SK-N-MC (cell line): ENCODE results near the gene PLK1.

Source experiments
- DNase-seq: peaks from one replicate; pipeline ENCODE4 v3.0.0-alpha.2; 2011; ENCODE audit warnings: low read depth, low spot score
- H3K27ac ChIP-seq: fragments of 200-600 bp; sonication (generic); 2 replicates; pipeline ENCODE4 v1.5.1; 2016; ENCODE audit warnings: mixed run types
- H3K36me3 ChIP-seq: fragments of 200-600 bp; sonication (generic); 2 replicates; pipeline ENCODE4 v1.6.1; 2017; ENCODE audit warnings: antibody characterized with exemption, low read length, mixed read lengths; ENCODE audit not compliant: insufficient read depth
- H3K4me3 ChIP-seq: fragments of 200-600 bp; sonication (generic); 2 replicates; pipeline ENCODE4 v1.5.1; 2016
- H3K9ac ChIP-seq: fragments of 200-600 bp; sonication (generic); 2 replicates; pipeline ENCODE4 v1.8.0; 2017; ENCODE audit warnings: mixed run types, mixed read lengths; ENCODE audit not compliant: insufficient read length
- H3K9me3 ChIP-seq: fragments of 200-600 bp; sonication (generic); 2 replicates; pipeline ENCODE4 v1.6.1; 2017; ENCODE audit warnings: low read depth, mild to moderate bottlenecking, antibody characterized with exemption, low read length, moderate library complexity, mixed read lengths
- EZH2 ChIP-seq: fragments of 200-600 bp; sonication (generic); IDR thresholded peaks from one replicate; pipeline ENCODE4 v1.6.1; 2017; ENCODE audit warnings: antibody characterized with exemption
- FOXP2 ChIP-seq: optimal IDR thresholded peaks from 2 replicates; pipeline ENCODE3; 2011; ENCODE audit warnings: mild to moderate bottlenecking, moderate library complexity; ENCODE audit not compliant: insufficient read depth; ENCODE audit errors: extremely low read length, control extremely low read depth
- POLR2AphosphoS5 ChIP-seq: IDR thresholded peaks from 2 replicates; pipeline ENCODE4 v1.6.1; 2012; ENCODE audit warnings: mild to moderate bottlenecking, low read depth, low read length, borderline replicate concordance

PLK1 gene

DNA sequence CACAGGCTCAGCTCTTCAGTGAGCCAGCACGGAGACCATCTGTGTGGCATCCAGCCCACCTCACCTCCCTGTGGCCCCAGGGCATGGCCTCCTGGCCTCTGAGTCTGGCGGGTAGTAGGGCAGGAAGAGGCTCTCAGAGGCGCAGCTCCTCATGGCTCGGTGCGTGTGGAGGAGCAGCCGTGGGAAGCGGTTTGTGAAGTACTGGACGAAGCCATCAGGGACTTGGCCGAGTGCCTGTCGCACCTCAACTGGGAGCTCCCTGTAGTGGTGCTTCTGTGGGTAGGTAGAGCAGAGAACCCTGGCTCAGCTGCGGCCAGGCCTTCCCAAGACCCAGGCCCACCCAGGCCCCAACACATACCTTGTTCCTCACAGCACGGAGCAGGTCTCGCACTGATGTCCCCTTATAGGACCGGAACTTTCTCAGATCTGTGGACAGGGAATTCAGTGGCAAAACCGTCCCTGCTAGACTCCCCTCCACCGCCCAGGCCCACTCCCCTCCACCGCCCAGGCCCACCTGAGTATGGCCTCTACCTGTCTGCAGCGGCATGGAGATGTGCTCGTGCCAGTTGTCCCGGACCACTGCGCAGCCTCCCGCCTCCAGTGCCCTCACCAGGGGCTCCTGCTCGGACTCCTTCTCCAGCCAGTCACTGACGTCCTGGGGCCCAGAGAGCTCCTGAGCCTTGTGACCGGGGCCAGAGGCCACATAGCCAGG lies 12.2 kb downstream of the PLK1 start:
- Histone ChIP-seq H3K36me3 (peaks cover 58% of the 10 kb centered on the region), H3K27ac (peak overlapping the region; percentile 67; the same call in 1 of the 2 replicates), H3K9me3 (no peaks in the 10 kb centered on the region), H3K4me3 (no peak overlapping the region), H3K9ac (no peak overlapping the region)
- DNase-seq: no peak
- no peak for TF ChIP-seq EZH2
- TF ChIP-seq FOXP2: no peak
- TF ChIP-seq POLR2AphosphoS5: no peak

DNA sequence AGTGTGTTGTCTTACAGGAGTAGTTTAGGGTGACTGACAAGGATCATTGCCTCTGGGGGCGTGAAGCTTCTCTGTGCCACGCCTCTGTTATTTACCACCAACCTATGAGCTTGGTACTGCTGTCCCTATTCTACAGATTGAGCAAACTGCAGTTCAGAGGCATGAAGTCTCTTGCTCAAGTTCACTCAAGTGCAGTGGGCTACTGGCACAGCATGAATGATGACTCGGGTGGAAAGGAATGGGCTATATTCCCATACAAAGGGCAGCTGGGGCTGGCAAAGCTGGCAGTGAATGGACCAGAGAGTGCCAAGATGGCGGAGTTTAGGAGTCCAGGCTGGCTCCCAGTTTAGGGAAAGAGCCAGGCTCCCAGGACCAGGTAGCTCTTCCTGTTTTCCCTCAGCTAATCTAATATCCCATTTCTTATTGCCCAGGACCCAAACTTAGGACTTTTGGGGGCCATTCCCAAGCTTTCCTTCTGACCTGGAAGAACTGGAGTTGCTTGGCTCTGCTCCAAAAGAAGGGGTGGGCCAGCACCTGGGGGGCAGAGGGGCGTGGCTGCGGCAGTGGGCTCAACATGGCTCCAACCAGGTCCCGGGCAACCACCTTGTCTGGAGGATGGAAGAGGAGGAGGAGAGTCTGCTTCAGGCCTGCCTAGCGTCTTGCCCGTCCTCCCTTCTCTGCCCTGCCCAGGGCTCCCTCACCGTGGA lies 12.9 kb downstream of the PLK1 start:
- peaks cover 51% of the 10 kb centered on the region for H3K36me3 ChIP-seq
- H3K9ac ChIP-seq: no peak overlapping the region
- H3K4me3 ChIP-seq: no peak overlapping the region
- H3K9me3 ChIP-seq: no peaks in the 10 kb centered on the region
- no peak for DNase-seq
- TF ChIP-seq POLR2AphosphoS5 (peak; percentile 24; the same call in 1 of the 2 replicates), FOXP2 (no peak), EZH2 (no peak)
- H3K27ac ChIP-seq: peak overlapping the region; percentile 67

- Histone ChIP-seq H3K9me3 (no peaks in the 10 kb centered on the region), H3K9ac (no peak overlapping the region), H3K36me3 (peaks cover 44% of the 10 kb centered on the region), H3K4me3 (no peak overlapping the region), H3K27ac (peak overlapping the region; percentile 67)
- no peak for DNase-seq
- no peak for TF ChIP-seq EZH2
- TF ChIP-seq POLR2AphosphoS5: no peak
- TF ChIP-seq FOXP2: no peak
Measured at GRCh38 chr16:23692190-23692837, 13.6 kb downstream of the PLK1 start.

DNA sequence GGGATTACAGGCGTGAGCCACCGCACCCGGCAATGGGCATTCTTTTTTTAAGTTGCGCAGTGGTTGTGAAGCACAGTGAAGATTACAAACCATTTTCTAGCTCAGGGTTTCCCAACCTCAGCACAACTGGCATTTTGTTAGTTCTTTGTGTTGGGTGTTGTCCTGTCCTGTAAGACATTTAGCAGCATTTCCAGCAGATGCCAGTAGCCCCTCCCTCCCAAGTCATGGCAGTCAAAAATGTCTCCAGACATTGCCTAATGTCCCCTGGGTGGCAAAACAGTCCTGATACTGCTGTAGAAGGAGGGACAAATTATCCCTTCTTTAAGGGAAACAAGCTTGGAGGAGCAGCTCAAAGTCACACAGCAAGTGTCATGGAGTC lies 15.6 kb downstream of the PLK1 start:
- Histone ChIP-seq H3K27ac (peak overlapping the region; percentile 19; the same call in 1 of the 2 replicates), H3K9ac (no peak overlapping the region), H3K4me3 (no peak overlapping the region), H3K9me3 (no peaks in the 10 kb centered on the region), H3K36me3 (peaks cover 24% of the 10 kb centered on the region)
- no peak for DNase-seq
- TF ChIP-seq EZH2: no peak

GRCh38 chr16:23694644-23695373 lies 16.1 kb downstream of the PLK1 start:
- no peak for TF ChIP-seq FOXP2
- Histone ChIP-seq H3K4me3 (no peak overlapping the region), H3K36me3 (peaks cover 19% of the 10 kb centered on the region), H3K9ac (no peak overlapping the region), H3K9me3 (no peaks in the 10 kb centered on the region), H3K27ac (peak overlapping the region; percentile 19; the same call in 1 of the 2 replicates)
- DNase-seq: no peak

DNA sequence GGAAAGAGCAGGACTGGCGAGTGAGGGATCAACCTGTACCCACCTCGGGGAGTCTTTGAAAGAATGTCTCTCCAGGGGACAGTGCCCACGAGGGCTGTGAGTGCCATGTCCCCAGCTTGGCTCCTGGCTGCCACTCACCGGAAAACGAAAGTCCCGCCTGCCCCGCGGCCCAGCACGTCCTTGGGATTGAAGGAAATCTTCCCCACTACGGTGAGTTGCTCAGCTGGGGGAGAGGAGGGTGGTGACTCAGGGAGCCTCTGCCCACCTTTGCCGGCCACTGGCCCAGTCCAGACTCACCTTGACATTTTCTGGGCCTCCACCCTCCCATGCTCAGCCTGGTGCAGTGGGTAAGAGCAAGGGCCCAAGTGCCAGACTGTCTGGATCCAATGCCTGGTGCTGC lies 17.1 kb downstream of the PLK1 start:
- Histone ChIP-seq H3K9me3 (no peaks in the 10 kb centered on the region), H3K27ac (no peak overlapping the region), H3K36me3 (peaks cover 10% of the 10 kb centered on the region; the same call in 1 of the 2 replicates), H3K9ac (no peak overlapping the region), H3K4me3 (no peak overlapping the region)
- TF ChIP-seq EZH2 (no peak), FOXP2 (no peak), POLR2AphosphoS5 (no peak)
- DNase-seq: no peak

GRCh38 chr16:23699100-23699499 lies 20.4 kb downstream of the PLK1 start:
- Histone ChIP-seq H3K36me3 (no peaks in the 10 kb centered on the region), H3K4me3 (no peak overlapping the region), H3K9ac (no peak overlapping the region), H3K27ac (no peak overlapping the region), H3K9me3 (no peaks in the 10 kb centered on the region)
- TF ChIP-seq POLR2AphosphoS5 (no peak), FOXP2 (no peak), EZH2 (no peak)
- no peak for DNase-seq

GRCh38 chr16:23700093-23700492 lies 21.4 kb downstream of the PLK1 start:
- TF ChIP-seq POLR2AphosphoS5 (no peak), EZH2 (no peak), FOXP2 (no peak)
- no peak for DNase-seq
- Histone ChIP-seq H3K9ac (no peak overlapping the region), H3K4me3 (no peak overlapping the region), H3K27ac (no peak overlapping the region), H3K36me3 (no peaks in the 10 kb centered on the region), H3K9me3 (no peaks in the 10 kb centered on the region)
